Measurements from ENCODE around the gene CCDC122. TPM values are rescaled to one million over a fixed set of nuclear protein-coding genes. Genes with fewer than 3 reads are reported as not detected.

Gene CCDC122
- total RNA-seq, 6 experiments from 2014 or later = 3.9 to 6.3 (median 5.2) TPM

DNA sequence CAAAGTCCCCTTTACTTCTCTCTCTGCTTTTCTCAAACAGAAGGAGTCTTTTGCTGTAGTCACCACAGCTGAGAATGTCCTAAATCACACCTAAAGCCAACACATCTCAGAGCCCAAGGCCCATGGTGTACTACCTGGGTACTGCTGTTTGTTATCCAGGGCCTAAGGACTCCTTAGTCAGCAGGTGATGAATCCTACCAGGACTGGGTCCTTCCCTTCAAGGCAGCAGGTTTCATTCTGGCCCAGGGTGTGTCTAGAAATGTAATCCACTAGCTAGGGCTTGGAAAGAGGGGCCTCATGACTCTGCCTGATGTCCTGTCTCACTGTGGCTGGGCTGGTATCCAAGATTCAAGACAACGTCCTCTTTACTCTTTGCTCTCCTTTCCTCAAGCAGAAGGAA is 56.6 kb downstream of the CCDC122 start:
- H3K36me3 Mint-ChIP-seq (ENCODE audit: low read depth) = peaks cover 4% of the 10 kb centered on the region
- DNase-seq = no peak
- peaks cover 27% of the 10 kb centered on the region for H3K4me1 Mint-ChIP-seq (ENCODE audit: low read depth)
- no peaks in the 10 kb centered on the region for H3K27me3 Mint-ChIP-seq (ENCODE audit: insufficient read depth)
- TF ChIP-seq, protein P1, sequence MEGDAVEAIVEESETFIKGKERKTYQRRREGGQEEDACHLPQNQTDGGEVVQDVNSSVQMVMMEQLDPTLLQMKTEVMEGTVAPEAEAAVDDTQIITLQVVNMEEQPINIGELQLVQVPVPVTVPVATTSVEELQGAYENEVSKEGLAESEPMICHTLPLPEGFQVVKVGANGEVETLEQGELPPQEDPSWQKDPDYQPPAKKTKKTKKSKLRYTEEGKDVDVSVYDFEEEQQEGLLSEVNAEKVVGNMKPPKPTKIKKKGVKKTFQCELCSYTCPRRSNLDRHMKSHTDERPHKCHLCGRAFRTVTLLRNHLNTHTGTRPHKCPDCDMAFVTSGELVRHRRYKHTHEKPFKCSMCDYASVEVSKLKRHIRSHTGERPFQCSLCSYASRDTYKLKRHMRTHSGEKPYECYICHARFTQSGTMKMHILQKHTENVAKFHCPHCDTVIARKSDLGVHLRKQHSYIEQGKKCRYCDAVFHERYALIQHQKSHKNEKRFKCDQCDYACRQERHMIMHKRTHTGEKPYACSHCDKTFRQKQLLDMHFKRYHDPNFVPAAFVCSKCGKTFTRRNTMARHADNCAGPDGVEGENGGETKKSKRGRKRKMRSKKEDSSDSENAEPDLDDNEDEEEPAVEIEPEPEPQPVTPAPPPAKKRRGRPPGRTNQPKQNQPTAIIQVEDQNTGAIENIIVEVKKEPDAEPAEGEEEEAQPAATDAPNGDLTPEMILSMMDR (IDR thresholded peaks at IDR 0.05) = no peak
- no peak overlapping the region for H3K27ac Mint-ChIP-seq
- no peak overlapping the region for H3K4me3 Mint-ChIP-seq
- no peaks in the 10 kb centered on the region for H3K9me3 Mint-ChIP-seq

DNA sequence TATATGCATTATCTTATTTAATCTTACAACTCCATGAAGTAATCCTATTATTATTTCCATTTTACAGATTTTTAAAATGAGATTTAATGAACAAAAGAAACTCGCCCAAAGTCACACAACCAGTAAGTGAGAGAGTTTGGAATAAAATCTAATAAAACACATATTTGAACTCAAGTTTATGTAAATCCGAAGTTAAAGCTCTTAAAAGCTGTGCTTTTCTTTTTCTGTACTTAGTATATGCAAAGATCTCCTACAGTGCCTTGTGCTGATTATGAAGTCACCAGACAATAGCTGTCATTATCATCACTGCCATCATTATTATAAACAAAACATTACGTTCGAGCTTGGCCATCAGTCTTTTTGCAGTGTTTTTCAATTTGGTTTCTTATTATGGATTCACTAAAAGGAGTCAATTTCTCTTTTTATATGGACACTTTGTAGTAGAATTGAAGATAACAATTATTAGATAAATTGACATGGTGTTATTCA is 63.1 kb downstream of the CCDC122 start:
- Mint-ChIP-seq H3K36me3 (ENCODE audit: low read depth) (peaks cover 6% of the 10 kb centered on the region), H3K27ac (peak overlapping the region; percentile 41; the same call in 1 of the 2 replicates), H3K4me3 (no peak overlapping the region), H3K27me3 (ENCODE audit: insufficient read depth) (no peaks in the 10 kb centered on the region), H3K4me1 (ENCODE audit: low read depth) (peaks cover 42% of the 10 kb centered on the region), H3K9me3 (no peaks in the 10 kb centered on the region)
- TF ChIP-seq, protein P1 (IDR thresholded peaks at IDR 0.05) = no peak
- no peak for DNase-seq

- TF ChIP-seq, protein P1 (IDR thresholded peaks at IDR 0.05) = no peak
- H3K36me3 Mint-ChIP-seq (ENCODE audit: low read depth) = peaks cover 6% of the 10 kb centered on the region
- H3K9me3 Mint-ChIP-seq = no peaks in the 10 kb centered on the region
- peaks cover 42% of the 10 kb centered on the region for H3K4me1 Mint-ChIP-seq (ENCODE audit: low read depth)
- no peaks in the 10 kb centered on the region for H3K27me3 Mint-ChIP-seq (ENCODE audit: insufficient read depth)
- peak overlapping the region; percentile 89 for H3K27ac Mint-ChIP-seq
- DNase-seq = peak; percentile 77
- H3K4me3 Mint-ChIP-seq = peak overlapping the region; percentile 64
Observed at GRCh38 chr13:43815204-43815603, 64.3 kb downstream of the CCDC122 start.

DNA sequence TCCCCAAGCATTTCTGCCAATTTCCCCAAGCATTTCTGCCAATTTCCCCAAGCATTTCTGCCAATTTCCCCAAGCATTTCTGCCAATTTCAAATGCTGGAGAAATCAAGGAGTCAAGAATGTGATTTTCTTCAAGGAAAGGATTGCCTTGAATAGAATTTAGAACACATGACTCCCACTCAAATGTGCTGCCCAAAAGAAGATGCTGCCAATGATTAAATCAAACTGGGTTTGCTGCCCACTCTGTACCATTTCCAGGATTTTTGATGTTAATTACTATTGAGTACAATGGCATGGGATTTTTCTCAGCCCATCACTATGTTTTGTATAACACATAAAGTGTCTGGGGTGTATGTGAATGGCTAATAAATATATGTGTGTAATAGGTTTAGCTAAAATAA is 70.9 kb downstream of the CCDC122 start:
- DNase-seq = no peak
- Mint-ChIP-seq H3K4me1 (ENCODE audit: low read depth) (peaks cover 38% of the 10 kb centered on the region), H3K4me3 (no peak overlapping the region), H3K9me3 (no peaks in the 10 kb centered on the region), H3K36me3 (ENCODE audit: low read depth) (no peaks in the 10 kb centered on the region), H3K27me3 (ENCODE audit: insufficient read depth) (no peaks in the 10 kb centered on the region), H3K27ac (no peak overlapping the region)
- TF ChIP-seq, protein P1 (IDR thresholded peaks at IDR 0.05) = no peak

- peak overlapping the region; percentile 9; the same call in 1 of the 2 replicates for H3K4me3 Mint-ChIP-seq
Observed at GRCh38 chr13:43805681-43806128, 73.8 kb downstream of the CCDC122 start.

More at GRCh38 chr13:43805681-43806128, 73.8 kb downstream of the CCDC122 start:
- Mint-ChIP-seq H3K27ac (peak overlapping the region; percentile 48; the same call in 1 of the 2 replicates), H3K9me3 (no peaks in the 10 kb centered on the region), H3K27me3 (ENCODE audit: insufficient read depth) (no peaks in the 10 kb centered on the region), H3K4me1 (ENCODE audit: low read depth) (peaks cover 27% of the 10 kb centered on the region), H3K36me3 (ENCODE audit: low read depth) (no peaks in the 10 kb centered on the region)
- TF ChIP-seq, protein P1 (IDR thresholded peaks at IDR 0.05) = no peak
- DNase-seq = peak; percentile 16
